DMS53 treated with DMSO at 0.1 percent for 48 hours (cell line): ENCODE results near the gene KPNB1.

ENCODE experiments used
- DNase-seq: peaks from one replicate; lab custom pipeline; 2025; ENCODE audit not compliant: unreplicated experiment; lab: John Stamatoyannopoulos, UW

The KPNB1 gene

GRCh38 chr17:47711366-47712099 is 61.8 kb downstream of the KPNB1 start:
- DNase-seq: no peak

- DNase-seq: no peak
Measured at GRCh38 chr17:47712330-47713023, 62.8 kb downstream of the KPNB1 start.

- DNase-seq: no peak
Measured at GRCh38 chr17:47713980-47714700, 64.4 kb downstream of the KPNB1 start.

GRCh38 chr17:47714773-47715396 is 65.2 kb downstream of the KPNB1 start:
- DNase-seq: no peak

GRCh38 chr17:47715669-47716325 is 66.1 kb downstream of the KPNB1 start:
- no peak for DNase-seq

- DNase-seq: no peak
Measured at GRCh38 chr17:47716375-47716774, 66.7 kb downstream of the KPNB1 start.

- no peak for DNase-seq
Measured at GRCh38 chr17:47717261-47717697, 67.6 kb downstream of the KPNB1 start.

GRCh38 chr17:47717979-47718621 is 68.4 kb downstream of the KPNB1 start:
- peak; percentile 85 for DNase-seq

- no peak for DNase-seq
Measured at GRCh38 chr17:47718634-47719405, 69.1 kb downstream of the KPNB1 start.

- DNase-seq: no peak
Measured at GRCh38 chr17:47719411-47720152, 69.9 kb downstream of the KPNB1 start.

GRCh38 chr17:47720196-47720595 is 70.5 kb downstream of the KPNB1 start:
- no peak for DNase-seq

- no peak for DNase-seq
Measured at GRCh38 chr17:47720754-47721533, 71.2 kb downstream of the KPNB1 start.

- DNase-seq: no peak
Measured at GRCh38 chr17:47721725-47722124, 72.0 kb downstream of the KPNB1 start.

GRCh38 chr17:47724705-47725104 is 75.0 kb downstream of the KPNB1 start:
- no peak for DNase-seq

- DNase-seq: no peak
Measured at GRCh38 chr17:47725446-47726111, 75.9 kb downstream of the KPNB1 start.

GRCh38 chr17:47726796-47727703 is 77.3 kb downstream of the KPNB1 start:
- no peak for DNase-seq

GRCh38 chr17:47727704-47728036 is 78.0 kb downstream of the KPNB1 start:
- DNase-seq: no peak
